Chondrocyte (in vitro differentiated cells): ENCODE measurements around the gene ARIH1. TPM values are rescaled to one million over a fixed set of nuclear protein-coding genes. Genes with fewer than 3 reads are reported as not detected.

ENCODE experiments used
- DNase-seq: peaks from one replicate; pipeline ENCODE4 v3.0.0; 2021; ENCODE audit warnings: mixed read lengths, low spot score
- H3K27ac Mint-ChIP-seq: one replicate; pipeline ENCODE4 v1.8.0; 2021; ENCODE audit warnings: mild to moderate bottlenecking, moderate library complexity, mixed read lengths; ENCODE audit not compliant: unreplicated experiment
- H3K27me3 Mint-ChIP-seq: 2 replicates; pipeline ENCODE4 v1.8.0; 2021; ENCODE audit warnings: low read depth, mixed read lengths
- H3K36me3 Mint-ChIP-seq: 2 replicates; pipeline ENCODE4 v1.8.0; 2021; ENCODE audit warnings: low read depth, mixed read lengths
- H3K4me1 Mint-ChIP-seq: 2 replicates; pipeline ENCODE4 v1.8.0; 2021; ENCODE audit warnings: low read depth, mild to moderate bottlenecking, mixed read lengths
- H3K4me3 Mint-ChIP-seq: one replicate; pipeline ENCODE4 v1.8.0; 2021; ENCODE audit warnings: mild to moderate bottlenecking, moderate library complexity, mixed read lengths; ENCODE audit not compliant: unreplicated experiment
- H3K9me3 Mint-ChIP-seq: 2 replicates; pipeline ENCODE4 v1.8.0; 2021; ENCODE audit warnings: low read depth, mixed read lengths
- total RNA-seq: library from RNA; stranded (reverse); gene quantifications from 3 replicates; pipeline ENCODE4 v1.2.1, GENCODE V29; 2021
- TF ChIP-seq, protein P1 (sequence below): fragments of 200-600 bp; sonication (generic); IDR thresholded peaks from 2 replicates; pipeline ENCODE4 v1.5.0; 2021; ENCODE audit warnings: antibody characterized with exemption, mild to moderate bottlenecking, moderate library complexity

ARIH1 gene
- total RNA-seq, 1 donor from 2014 or later, result 164 TPM

DNA sequence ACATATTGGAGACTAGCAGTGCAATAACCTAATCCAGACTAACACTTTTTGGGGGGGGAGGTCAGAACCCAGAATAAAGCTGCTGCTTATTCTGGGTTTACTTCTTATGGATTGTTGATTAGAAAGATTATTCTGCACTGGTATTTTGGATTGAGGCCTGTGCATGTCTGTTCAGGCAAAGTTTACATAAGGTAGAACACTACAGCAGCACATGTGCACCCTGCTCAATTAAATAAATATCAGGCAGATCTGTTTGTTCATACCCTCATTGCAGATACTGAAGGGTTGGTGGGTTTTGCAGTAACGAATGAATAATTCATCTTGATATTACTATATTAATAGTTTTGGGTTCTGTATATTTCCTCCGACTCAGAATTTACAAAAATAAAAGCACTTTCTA, 19.1 kb downstream of the ARIH1 start:
- Mint-ChIP-seq H3K27me3 (no peaks in the 10 kb centered on the region), H3K4me3 (no peak overlapping the region), H3K27ac (peak overlapping the region; percentile 51), H3K9me3 (no peaks in the 10 kb centered on the region), H3K36me3 (no peaks in the 10 kb centered on the region), H3K4me1 (peaks cover 75% of the 10 kb centered on the region)
- DNase-seq, result no peak
- TF ChIP-seq, protein P1, sequence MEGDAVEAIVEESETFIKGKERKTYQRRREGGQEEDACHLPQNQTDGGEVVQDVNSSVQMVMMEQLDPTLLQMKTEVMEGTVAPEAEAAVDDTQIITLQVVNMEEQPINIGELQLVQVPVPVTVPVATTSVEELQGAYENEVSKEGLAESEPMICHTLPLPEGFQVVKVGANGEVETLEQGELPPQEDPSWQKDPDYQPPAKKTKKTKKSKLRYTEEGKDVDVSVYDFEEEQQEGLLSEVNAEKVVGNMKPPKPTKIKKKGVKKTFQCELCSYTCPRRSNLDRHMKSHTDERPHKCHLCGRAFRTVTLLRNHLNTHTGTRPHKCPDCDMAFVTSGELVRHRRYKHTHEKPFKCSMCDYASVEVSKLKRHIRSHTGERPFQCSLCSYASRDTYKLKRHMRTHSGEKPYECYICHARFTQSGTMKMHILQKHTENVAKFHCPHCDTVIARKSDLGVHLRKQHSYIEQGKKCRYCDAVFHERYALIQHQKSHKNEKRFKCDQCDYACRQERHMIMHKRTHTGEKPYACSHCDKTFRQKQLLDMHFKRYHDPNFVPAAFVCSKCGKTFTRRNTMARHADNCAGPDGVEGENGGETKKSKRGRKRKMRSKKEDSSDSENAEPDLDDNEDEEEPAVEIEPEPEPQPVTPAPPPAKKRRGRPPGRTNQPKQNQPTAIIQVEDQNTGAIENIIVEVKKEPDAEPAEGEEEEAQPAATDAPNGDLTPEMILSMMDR, result no peak

DNA sequence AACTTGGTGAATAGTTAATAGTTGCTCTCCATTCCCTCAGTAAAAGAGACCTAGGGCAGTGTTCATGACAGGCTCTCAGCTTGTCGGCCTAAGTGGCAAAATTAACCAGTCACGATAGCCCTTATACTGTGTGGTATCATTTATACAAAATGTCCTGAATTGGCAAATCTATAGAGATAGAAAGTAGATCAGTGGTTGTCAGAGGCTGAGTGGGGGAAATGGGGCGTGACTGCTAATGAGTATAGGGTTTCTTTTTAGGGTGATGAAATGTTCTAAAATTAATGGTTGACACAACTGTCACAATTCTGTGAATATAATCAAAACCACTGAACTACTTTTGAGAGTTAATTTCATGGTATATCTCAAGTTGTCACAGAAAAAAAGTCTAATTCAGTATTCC, 20.9 kb downstream of the ARIH1 start:
- H3K9me3 Mint-ChIP-seq, result no peaks in the 10 kb centered on the region
- TF ChIP-seq, protein P1, result no peak
- peak overlapping the region; percentile 62 for H3K27ac Mint-ChIP-seq
- no peaks in the 10 kb centered on the region for H3K27me3 Mint-ChIP-seq
- no peak for DNase-seq
- H3K4me1 Mint-ChIP-seq, result peaks cover 73% of the 10 kb centered on the region
- no peak overlapping the region for H3K4me3 Mint-ChIP-seq
- no peaks in the 10 kb centered on the region for H3K36me3 Mint-ChIP-seq

DNA sequence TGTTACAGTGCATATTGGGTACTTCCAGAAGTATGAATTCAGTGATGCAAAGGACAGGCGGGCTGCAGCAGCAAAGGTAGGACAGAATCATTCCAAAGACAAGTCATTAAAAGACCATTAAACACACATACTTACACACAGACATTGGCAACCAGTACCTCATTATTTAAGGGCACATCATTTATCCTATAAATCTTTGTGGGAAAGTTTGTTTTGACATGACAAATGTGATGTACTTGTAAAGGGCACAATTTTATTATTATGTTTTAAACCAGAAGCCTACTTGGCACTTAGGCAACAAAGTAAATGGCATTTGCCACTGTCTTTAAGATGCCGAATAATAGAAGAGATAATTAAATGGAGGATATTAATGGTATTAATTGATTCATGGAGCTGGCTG, 22.7 kb downstream of the ARIH1 start:
- no peak for DNase-seq
- no peaks in the 10 kb centered on the region for H3K9me3 Mint-ChIP-seq
- no peak overlapping the region for H3K27ac Mint-ChIP-seq
- TF ChIP-seq, protein P1, result no peak
- H3K36me3 Mint-ChIP-seq, result no peaks in the 10 kb centered on the region
- peaks cover 60% of the 10 kb centered on the region for H3K4me1 Mint-ChIP-seq
- no peak overlapping the region for H3K4me3 Mint-ChIP-seq
- no peaks in the 10 kb centered on the region for H3K27me3 Mint-ChIP-seq

- peaks cover 58% of the 10 kb centered on the region for H3K4me1 Mint-ChIP-seq
- no peak for DNase-seq
- peak overlapping the region; percentile 33 for H3K27ac Mint-ChIP-seq
- no peaks in the 10 kb centered on the region for H3K9me3 Mint-ChIP-seq
- H3K4me3 Mint-ChIP-seq, result no peak overlapping the region
- TF ChIP-seq, protein P1, result no peak
- H3K27me3 Mint-ChIP-seq, result no peaks in the 10 kb centered on the region
- H3K36me3 Mint-ChIP-seq, result no peaks in the 10 kb centered on the region
These were observed 23.3 kb downstream of the ARIH1 start for GRCh38 chr15:72497402-72497801.

DNA sequence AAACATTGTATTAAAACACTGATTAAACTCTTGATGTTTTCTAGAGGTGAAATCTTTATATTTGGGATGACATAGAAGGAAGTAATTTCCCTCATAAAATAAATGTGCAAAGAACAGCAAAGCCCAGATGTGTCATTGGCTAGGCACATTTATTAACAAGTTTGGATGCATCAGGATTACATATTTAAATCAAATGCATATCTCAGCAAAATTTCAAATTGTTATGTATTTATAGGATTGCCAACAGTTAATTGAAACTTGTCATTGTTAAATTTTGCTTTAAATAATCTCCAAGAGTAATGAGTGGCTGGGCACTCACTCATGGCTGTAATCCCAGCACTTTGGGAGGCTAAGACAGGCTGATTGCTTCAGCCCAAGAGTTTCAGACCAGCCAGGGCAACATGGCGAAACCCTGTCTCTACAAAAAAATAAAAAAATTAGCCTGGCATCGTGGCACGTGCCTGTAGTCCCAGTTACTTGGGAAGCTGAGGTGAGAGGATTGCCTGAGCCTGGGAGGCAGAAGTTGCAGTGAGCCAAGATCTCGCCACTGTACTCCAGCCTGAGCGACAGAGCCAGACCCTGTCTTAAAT, 28.2 kb downstream of the ARIH1 start:
- TF ChIP-seq, protein P1, result no peak
- H3K27me3 Mint-ChIP-seq, result no peaks in the 10 kb centered on the region
- peaks cover 37% of the 10 kb centered on the region for H3K4me1 Mint-ChIP-seq
- no peak overlapping the region for H3K4me3 Mint-ChIP-seq
- no peak overlapping the region for H3K27ac Mint-ChIP-seq
- H3K9me3 Mint-ChIP-seq, result no peaks in the 10 kb centered on the region
- DNase-seq, result no peak
- no peaks in the 10 kb centered on the region for H3K36me3 Mint-ChIP-seq
